HepG2 (cell line): Measurements from ENCODE around the gene CA11. TPM values are rescaled to one million over a fixed set of nuclear protein-coding genes. Genes with fewer than 3 reads are reported as not detected.

ENCODE experiments used
- ATF7 ChIP-seq, 2 experiments: fragments of 450-650 bp in 1 of 2; sonication (generic) in 1 of 2; formaldehyde crosslinking in 1 of 2; IDR thresholded peaks; 2 replicates each; pipeline versions ENCODE4 v1.4.0 to v1.6.1; 2016 to 2020; ENCODE audit warnings: antibody characterized with exemption in 1 of 2, mild to moderate bottlenecking in 1 of 2, missing genetic modification reagents in 1 of 2
- BCL6 ChIP-seq: IDR thresholded peaks from 2 replicates; pipeline ENCODE4 v1.6.1; 2016; ENCODE audit warnings: missing genetic modification reagents, missing compliant biosample characterization
- CEBPZ ChIP-seq: IDR thresholded peaks from 2 replicates; pipeline ENCODE4 v1.6.1; 2012; ENCODE audit warnings: low read length, improper control_type of control experiment
- HDAC1 ChIP-seq: sonication (generic); formaldehyde crosslinking; IDR thresholded peaks from 2 replicates; pipeline ENCODE4 v1.5.1; 2020; ENCODE audit warnings: mild to moderate bottlenecking, missing genetic modification reagents
- KLF15 ChIP-seq: sonication (generic); formaldehyde crosslinking; IDR thresholded peaks from 2 replicates; pipeline ENCODE4 v1.8.1; 2023; ENCODE audit warnings: borderline replicate concordance, mild to moderate bottlenecking, inconsistent platforms, missing genetic modification reagents, mixed read lengths
- NFAT5 ChIP-seq: sonication (generic); formaldehyde crosslinking; IDR thresholded peaks from 2 replicates; pipeline ENCODE4 v1.4.0; 2020; ENCODE audit warnings: missing genetic modification reagents
- NRL ChIP-seq: sonication (generic); formaldehyde crosslinking; IDR thresholded peaks from 2 replicates; pipeline ENCODE4 v1.5.0; 2020; ENCODE audit warnings: missing genetic modification reagents, mild to moderate bottlenecking, moderate library complexity, borderline replicate concordance
- REXO4 ChIP-seq: sonication (generic); formaldehyde crosslinking; IDR thresholded peaks from 2 replicates; pipeline ENCODE4 v1.8.0; 2022; ENCODE audit warnings: missing genetic modification reagents, mild to moderate bottlenecking, borderline replicate concordance
- ZBTB2 ChIP-seq: sonication (generic); formaldehyde crosslinking; IDR thresholded peaks from 2 replicates; pipeline ENCODE4 v1.8.0; 2022; ENCODE audit warnings: low read depth, missing genetic modification reagents
- ZFP1 ChIP-seq: IDR thresholded peaks from 2 replicates; pipeline ENCODE4 v1.6.1; 2016
- ZFP91 ChIP-seq: sonication (generic); formaldehyde crosslinking; IDR thresholded peaks from 2 replicates; pipeline ENCODE4 v1.9.0; 2022; ENCODE audit warnings: missing genetic modification reagents, mild to moderate bottlenecking, borderline replicate concordance
- ZNF160 ChIP-seq: sonication (generic); formaldehyde crosslinking; IDR thresholded peaks from 2 replicates; pipeline ENCODE4 v1.8.0; 2022; ENCODE audit warnings: mild to moderate bottlenecking, inconsistent platforms, missing genetic modification reagents
- ZNF256 ChIP-seq: sonication (generic); formaldehyde crosslinking; conservative IDR thresholded peaks from 2 replicates; pipeline ENCODE4 v1.4.0; 2020; ENCODE audit warnings: missing genetic modification reagents
- ZNF550 ChIP-seq: sonication (generic); formaldehyde crosslinking; IDR thresholded peaks from 2 replicates; pipeline ENCODE4 v1.4.0; 2020; ENCODE audit warnings: mild to moderate bottlenecking, missing genetic modification reagents, borderline replicate concordance
- ZNF879 ChIP-seq: sonication (generic); formaldehyde crosslinking; IDR thresholded peaks from 2 replicates; pipeline ENCODE4 v1.8.1; 2023; ENCODE audit warnings: missing genetic modification reagents
- polyA plus RNA-seq, 8 experiments: library from polyadenylated mRNA; depleted of rRNA in 3 of 8; stranded (reverse) in 7 of 8; unstranded in 1 of 8; fragments of >200 nt; fragmentation: Illumina TruSeq in 4 of 8; extraction: Trizol in 4 of 8; gene quantifications; 2 replicates each; pipeline versions ENCODE4 v1.2.1 to v1.2.3, GENCODE V29; 2011 to 2016; ENCODE audit warnings: low read depth in 4 of 8, missing spikeins in 1 of 8, mixed read lengths in 1 of 8; ENCODE audit not compliant: insufficient read depth in 1 of 8
- total RNA-seq, 5 experiments: library from RNA; depleted of rRNA; stranded (reverse); fragments of >200 nt; fragmentation: Illumina TruSeq; extraction: Trizol; gene quantifications; 2 replicates each; pipeline ENCODE4 v1.2.3, GENCODE V29; 2016; ENCODE audit warnings: low read depth in 1 of 5
- TF ChIP-seq, protein P1 (sequence below): sonication (generic); formaldehyde crosslinking; IDR thresholded peaks from 2 replicates; pipeline ENCODE4 v1.4.0; 2020; ENCODE audit warnings: missing genetic modification reagents

Gene CA11
- total and polyA plus RNA-seq, 2 of the 13 experiments (the other 11 are each of a cell fraction or from before 2014, with no cell fraction given) = 0.41 to 0.58 TPM

- TF ChIP-seq, protein P1, sequence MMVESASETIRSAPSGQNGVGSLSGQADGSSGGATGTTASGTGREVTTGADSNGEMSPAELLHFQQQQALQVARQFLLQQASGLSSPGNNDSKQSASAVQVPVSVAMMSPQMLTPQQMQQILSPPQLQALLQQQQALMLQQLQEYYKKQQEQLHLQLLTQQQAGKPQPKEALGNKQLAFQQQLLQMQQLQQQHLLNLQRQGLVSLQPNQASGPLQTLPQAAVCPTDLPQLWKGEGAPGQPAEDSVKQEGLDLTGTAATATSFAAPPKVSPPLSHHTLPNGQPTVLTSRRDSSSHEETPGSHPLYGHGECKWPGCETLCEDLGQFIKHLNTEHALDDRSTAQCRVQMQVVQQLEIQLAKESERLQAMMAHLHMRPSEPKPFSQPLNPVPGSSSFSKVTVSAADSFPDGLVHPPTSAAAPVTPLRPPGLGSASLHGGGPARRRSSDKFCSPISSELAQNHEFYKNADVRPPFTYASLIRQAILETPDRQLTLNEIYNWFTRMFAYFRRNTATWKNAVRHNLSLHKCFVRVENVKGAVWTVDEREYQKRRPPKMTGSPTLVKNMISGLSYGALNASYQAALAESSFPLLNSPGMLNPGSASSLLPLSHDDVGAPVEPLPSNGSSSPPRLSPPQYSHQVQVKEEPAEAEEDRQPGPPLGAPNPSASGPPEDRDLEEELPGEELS = no peak
- TF ChIP-seq KLF15 (CRISPR knock-in tag) (no peak), ZNF550 (CRISPR knock-in tag) (no peak), HDAC1 (no peak), NRL (CRISPR knock-in tag) (no peak), REXO4 (CRISPR knock-in tag) (no peak), ZBTB2 (no peak), ZNF879 (no peak), ZFP91 (0 out of 2 replicates have a peak, but pooled peaks have one; percentile 3), BCL6 (CRISPR knock-in tag) (no peak), ZFP1 (CRISPR knock-in tag) (no peak), CEBPZ (no peak), ZNF256 (CRISPR knock-in tag) (no peak), ZNF160 (CRISPR knock-in tag) (no peak), NFAT5 (0 out of 2 replicates have a peak, but pooled peaks have one; percentile 8), ATF7 (IDR thresholded peaks at IDR 0.05) (no peak), ATF7 (CRISPR knock-in tag; IDR thresholded peaks at IDR 0.05) (no peak)
These were observed 18.1 kb downstream of the CA11 start (continued) for GRCh38 chr19:48627865-48628314.
